Vagina (tissue), 2 donors: Measurements from ENCODE around the gene GABRB2. TPM values are rescaled to one million over a fixed set of nuclear protein-coding genes. Genes with fewer than 3 reads are reported as not detected.

ENCODE experiments used
- DNase-seq, 2 donors: peaks; one replicate each; pipeline ENCODE4 v3.0.0-alpha.2; 2017; ENCODE audit errors: extremely low spot score in 2 of 2
- H3K27ac ChIP-seq: fragments of 200-600 bp; sonication (generic); one replicate; pipeline ENCODE4 v1.5.1; 2019
- H3K27me3 ChIP-seq: fragments of 200-600 bp; sonication (generic); one replicate; pipeline ENCODE4 v1.5.1; 2019
- H3K36me3 ChIP-seq, 2 donors: fragments of 200-600 bp; sonication (generic); one replicate each; pipeline ENCODE4 v1.5.1; 2017 to 2019
- H3K4me1 ChIP-seq: fragments of 200-600 bp; sonication (generic); one replicate; pipeline ENCODE4 v1.5.1; 2019
- H3K4me3 ChIP-seq, 2 donors: fragments of 200-600 bp; sonication (generic); 1 replicate in 1 of 2; 2 replicates in 1 of 2; pipeline ENCODE4 v1.5.1; 2016 to 2019
- H3K9me3 ChIP-seq: fragments of 200-600 bp; sonication (generic); one replicate; pipeline ENCODE4 v1.5.1; 2019
- POLR2A ChIP-seq, 2 donors: fragments of 450-650 bp; IDR thresholded peaks; one replicate each; pipeline ENCODE4 v1.6.1; 2017; ENCODE audit warnings: antibody characterized with exemption in 2 of 2, mild to moderate bottlenecking in 2 of 2, moderate library complexity in 2 of 2
- POLR2AphosphoS5 ChIP-seq, 2 donors: sonication (generic); formaldehyde crosslinking; IDR thresholded peaks; one replicate each; pipeline ENCODE4 v1.9.0; 2017; ENCODE audit warnings: antibody characterized with exemption in 2 of 2, mild to moderate bottlenecking in 2 of 2, low read depth in 1 of 2; ENCODE audit not compliant: insufficient read depth in 1 of 2
- intact Hi-C: fragments of 100-400 bp; cut with DNase I; formaldehyde crosslinking; loops from one replicate; pipeline ENCODE4 v1.15.1; 2023
- total RNA-seq: library from RNA; depleted of rRNA; stranded (reverse); fragments of >200 nt; gene quantifications from one replicate; pipeline ENCODE4 v1.2.3, GENCODE V29; 2016
- TF ChIP-seq, protein P1 (sequence below), 3 experiments: fragments of 450-650 bp in 2 of 3; fragments of 200-600 bp in 1 of 3; sonication (generic) in 1 of 3; IDR thresholded peaks; one replicate each; pipeline ENCODE4 v1.5.1; 2017 to 2019; ENCODE audit warnings: antibody characterized with exemption in 3 of 3, mild to moderate bottlenecking in 2 of 3, moderate library complexity in 2 of 3

GABRB2 gene
- total RNA-seq, 1 donor from 2014 or later, result under 0.01 TPM

DNA sequence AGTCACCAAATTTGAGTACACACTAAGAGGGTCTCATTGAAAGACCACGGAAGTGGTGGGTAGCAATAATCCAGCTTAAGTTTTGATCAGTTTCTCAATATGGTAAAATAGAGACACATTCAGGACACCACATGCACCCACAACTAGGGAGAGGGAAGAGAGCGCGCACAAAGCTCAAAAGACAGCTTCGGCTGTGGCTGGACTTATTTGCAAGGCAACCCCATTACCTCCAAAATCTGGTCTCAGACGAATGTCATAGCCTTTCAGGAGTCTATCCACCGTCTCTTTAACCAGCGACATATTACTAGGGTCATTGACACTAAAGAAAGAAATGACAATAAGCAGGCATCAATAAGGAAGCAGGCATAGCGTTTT, 443 bp downstream of the GABRB2 start:
- intact Hi-C loops, result no loop called here
- no peaks in the 10 kb centered on the region for H3K36me3 ChIP-seq
- no peaks in the 10 kb centered on the region for H3K9me3 ChIP-seq
- peaks cover 15% of the 10 kb centered on the region for H3K4me1 ChIP-seq
- TF ChIP-seq POLR2A (IDR thresholded peaks at IDR 0.05), result no peak
- TF ChIP-seq POLR2AphosphoS5 (IDR thresholded peaks at IDR 0.05; ENCODE audit: insufficient read depth in 1 of 2, low read depth in 1 of 2), result no peak
- TF ChIP-seq, protein P1, sequence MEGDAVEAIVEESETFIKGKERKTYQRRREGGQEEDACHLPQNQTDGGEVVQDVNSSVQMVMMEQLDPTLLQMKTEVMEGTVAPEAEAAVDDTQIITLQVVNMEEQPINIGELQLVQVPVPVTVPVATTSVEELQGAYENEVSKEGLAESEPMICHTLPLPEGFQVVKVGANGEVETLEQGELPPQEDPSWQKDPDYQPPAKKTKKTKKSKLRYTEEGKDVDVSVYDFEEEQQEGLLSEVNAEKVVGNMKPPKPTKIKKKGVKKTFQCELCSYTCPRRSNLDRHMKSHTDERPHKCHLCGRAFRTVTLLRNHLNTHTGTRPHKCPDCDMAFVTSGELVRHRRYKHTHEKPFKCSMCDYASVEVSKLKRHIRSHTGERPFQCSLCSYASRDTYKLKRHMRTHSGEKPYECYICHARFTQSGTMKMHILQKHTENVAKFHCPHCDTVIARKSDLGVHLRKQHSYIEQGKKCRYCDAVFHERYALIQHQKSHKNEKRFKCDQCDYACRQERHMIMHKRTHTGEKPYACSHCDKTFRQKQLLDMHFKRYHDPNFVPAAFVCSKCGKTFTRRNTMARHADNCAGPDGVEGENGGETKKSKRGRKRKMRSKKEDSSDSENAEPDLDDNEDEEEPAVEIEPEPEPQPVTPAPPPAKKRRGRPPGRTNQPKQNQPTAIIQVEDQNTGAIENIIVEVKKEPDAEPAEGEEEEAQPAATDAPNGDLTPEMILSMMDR (IDR thresholded peaks at IDR 0.05), result no peak
- no peak overlapping the region for H3K27ac ChIP-seq
- peak overlapping the region in 1 of 2 donors; percentile 28 for H3K4me3 ChIP-seq
- DNase-seq, result no peak
- no peaks in the 10 kb centered on the region for H3K27me3 ChIP-seq

DNA sequence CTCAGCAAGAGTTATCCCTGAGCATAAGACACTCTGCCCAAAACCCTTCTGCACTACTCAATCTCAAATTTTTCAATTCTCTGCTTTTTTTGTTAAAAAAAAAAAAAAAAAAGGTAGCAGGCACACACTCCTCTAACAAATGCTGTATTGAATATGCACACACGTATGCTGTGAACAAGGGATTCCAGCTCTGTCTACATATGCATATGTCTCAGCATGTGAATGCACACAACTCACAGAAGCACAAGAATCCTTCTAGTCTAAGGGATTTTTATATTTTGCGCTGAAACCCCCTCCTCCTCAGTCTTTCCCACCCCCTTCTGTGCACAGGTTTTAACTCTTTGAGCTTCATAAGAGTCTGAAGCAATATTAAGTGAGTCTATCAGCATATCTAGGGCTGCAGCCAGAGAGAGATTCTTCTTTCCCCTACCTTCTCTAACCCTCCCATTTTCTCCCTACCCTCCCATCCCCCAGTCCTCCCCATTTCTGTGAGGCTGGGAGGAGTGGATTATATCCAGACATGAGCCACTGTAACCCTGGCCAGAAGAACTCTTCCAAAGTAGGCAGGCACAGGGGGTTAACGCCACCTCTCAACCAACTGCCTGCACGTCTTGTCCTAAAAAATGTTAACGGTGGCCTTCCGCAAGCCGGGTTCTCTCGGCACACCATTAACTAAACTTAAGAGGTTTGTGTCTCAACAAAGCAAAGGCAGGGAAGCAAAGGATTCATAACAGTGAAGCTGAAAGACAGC, 1.0 kb downstream of the GABRB2 start:
- no peak for TF ChIP-seq POLR2AphosphoS5 (IDR thresholded peaks at IDR 0.05; ENCODE audit: insufficient read depth in 1 of 2, low read depth in 1 of 2)
- TF ChIP-seq POLR2A (IDR thresholded peaks at IDR 0.05), result no peak
- TF ChIP-seq, protein P1 (IDR thresholded peaks at IDR 0.05), result no peak
- intact Hi-C loops, result no loop called here
- no peaks in the 10 kb centered on the region for H3K27me3 ChIP-seq

DNA sequence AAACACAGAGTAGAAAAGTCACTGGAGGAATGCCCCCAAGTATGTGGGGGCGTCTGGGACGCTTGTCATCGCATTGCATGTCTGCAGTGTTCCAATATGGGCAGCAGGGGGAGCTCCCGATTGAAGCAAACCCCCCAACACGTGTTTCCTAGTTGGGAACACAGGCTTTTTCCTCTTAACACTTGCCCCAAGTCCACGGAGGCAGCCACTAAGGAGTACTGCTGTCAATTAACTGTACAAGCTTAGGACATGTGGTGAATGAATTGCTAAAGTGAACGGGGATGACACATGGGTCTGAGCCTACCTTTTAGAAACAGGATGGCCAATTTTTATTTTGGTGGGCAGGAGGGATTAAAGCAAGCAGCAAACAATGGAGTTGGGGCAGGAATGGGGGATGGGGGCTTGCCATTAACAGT, 2.2 kb downstream of the GABRB2 start:
- peaks cover 15% of the 10 kb centered on the region for H3K4me1 ChIP-seq
- H3K36me3 ChIP-seq, result no peaks in the 10 kb centered on the region
- no peak overlapping the region for H3K4me3 ChIP-seq
- no peaks in the 10 kb centered on the region for H3K27me3 ChIP-seq
- H3K9me3 ChIP-seq, result no peaks in the 10 kb centered on the region
- TF ChIP-seq POLR2A (IDR thresholded peaks at IDR 0.05), result no peak
- TF ChIP-seq, protein P1 (IDR thresholded peaks at IDR 0.05), result peak in 1 of 3 experiments; percentile 22
- TF ChIP-seq POLR2AphosphoS5 (IDR thresholded peaks at IDR 0.05; ENCODE audit: insufficient read depth in 1 of 2, low read depth in 1 of 2), result no peak
- DNase-seq, result no peak
- intact Hi-C loops, result no loop called here
- H3K27ac ChIP-seq, result no peak overlapping the region

More for the DNA sequence above, 1.0 kb downstream of the GABRB2 start:
- Histone ChIP-seq H3K9me3 (no peaks in the 10 kb centered on the region), H3K36me3 (no peaks in the 10 kb centered on the region), H3K4me3 (no peak overlapping the region), H3K27ac (no peak overlapping the region), H3K4me1 (peaks cover 15% of the 10 kb centered on the region)
- no peak for DNase-seq

DNA sequence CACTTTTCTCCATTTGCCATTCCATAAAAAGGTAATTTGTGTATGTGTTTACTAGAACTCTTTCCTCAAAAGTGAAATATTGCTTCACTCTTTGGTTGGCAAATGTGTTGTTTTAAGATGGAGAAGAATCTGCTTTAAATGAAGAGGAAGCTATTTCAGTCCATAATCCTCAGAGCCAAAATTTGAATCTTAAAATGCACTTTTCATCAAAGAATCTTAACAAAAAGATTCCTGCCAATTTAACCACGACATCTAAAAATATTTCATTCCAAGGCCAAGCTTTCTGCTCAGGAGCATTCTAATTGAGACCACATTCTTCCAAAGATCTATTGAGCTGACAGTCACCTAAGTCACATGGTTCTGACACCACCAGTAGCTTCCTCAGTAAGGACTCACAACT, 7.5 kb downstream of the GABRB2 start:
- DNase-seq, result no peak
- H3K4me3 ChIP-seq, result no peak overlapping the region
- no peak for TF ChIP-seq POLR2A (IDR thresholded peaks at IDR 0.05)
- TF ChIP-seq POLR2AphosphoS5 (IDR thresholded peaks at IDR 0.05; ENCODE audit: insufficient read depth in 1 of 2, low read depth in 1 of 2), result no peak
- TF ChIP-seq, protein P1 (IDR thresholded peaks at IDR 0.05), result no peak
- H3K27me3 ChIP-seq, result no peaks in the 10 kb centered on the region
- intact Hi-C loops, result no loop called here
- H3K9me3 ChIP-seq, result no peaks in the 10 kb centered on the region
- no peak overlapping the region for H3K27ac ChIP-seq
- H3K4me1 ChIP-seq, result no peaks in the 10 kb centered on the region
- H3K36me3 ChIP-seq, result no peaks in the 10 kb centered on the region

DNA sequence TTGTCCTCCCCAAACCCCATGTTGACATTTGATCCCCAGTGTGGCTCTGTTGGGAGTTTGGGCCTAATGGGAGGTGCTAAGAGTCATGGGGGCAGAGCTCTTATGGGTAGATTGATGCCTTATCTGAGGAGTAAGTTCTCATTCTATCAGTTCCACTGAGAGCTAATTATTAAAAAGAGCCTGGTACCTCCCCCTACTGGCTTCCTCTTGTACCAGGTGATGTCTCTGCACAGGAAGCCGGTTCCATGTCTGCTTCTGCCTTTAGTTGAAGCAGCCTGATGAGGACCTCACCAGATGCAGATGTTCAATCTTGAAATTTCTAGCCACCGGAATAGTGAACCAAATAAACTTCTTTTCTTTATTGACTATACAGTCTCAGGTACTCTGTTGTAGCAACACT, 10.8 kb downstream of the GABRB2 start:
- intact Hi-C loops, result no loop called here
- no peaks in the 10 kb centered on the region for H3K36me3 ChIP-seq
- no peak overlapping the region for H3K27ac ChIP-seq
- no peaks in the 10 kb centered on the region for H3K9me3 ChIP-seq
- H3K27me3 ChIP-seq, result no peaks in the 10 kb centered on the region
- no peaks in the 10 kb centered on the region for H3K4me1 ChIP-seq
- no peak overlapping the region for H3K4me3 ChIP-seq
- TF ChIP-seq POLR2A (IDR thresholded peaks at IDR 0.05) (no peak), POLR2AphosphoS5 (IDR thresholded peaks at IDR 0.05; ENCODE audit: insufficient read depth in 1 of 2, low read depth in 1 of 2) (no peak)
- TF ChIP-seq, protein P1 (IDR thresholded peaks at IDR 0.05), result no peak
- DNase-seq, result no peak
